HepG2 (cell line): ENCODE data around the gene CC2D1A. TPM values are rescaled to one million over a fixed set of nuclear protein-coding genes. Genes with fewer than 3 reads are reported as not detected.

Source experiments
- ATAC-seq: fragments of 200-7000 bp; cut with Tn5 transposase; 3 replicates; pipeline ENCODE4 v1.9.1; 2020; ENCODE audit warnings: mild to moderate bottlenecking, moderate library complexity
- BruUV-seq: library from RNA; stranded (reverse); fragments of 400-500 nt; replicated peaks from 2 replicates; lab custom pipeline; 2021; lab: Mats Ljungman, UMichigan
- CTCF ChIA-PET: fragments of 300-600 bp; formaldehyde crosslinking; extraction: SDS; loops from one replicate; lab custom pipeline; 2021; ENCODE audit warnings: low total read pairs, inconsistent platforms, low intra/inter-chr PET ratio; lab: Yijun Ruan, JAX
- POLR2A ChIA-PET: fragments of 350-600 bp; sonication (Branson Sonifier 250); formaldehyde crosslinking; loops from one replicate; lab custom pipeline; 2020; ENCODE audit warnings: antibody characterized with exemption, inconsistent platforms; lab: Yijun Ruan, JAX
- DNase-seq: peaks from one replicate; pipeline ENCODE4 v3.0.0-alpha.2; 2015; ENCODE audit warnings: low spot score
- FAIRE-seq: peaks from 3 replicates; lab custom pipeline; 2011; peaks lifted over from hg19 to GRCh38; lab: Jason Lieb, UNC
- H2AFZ ChIP-seq: one replicate; pipeline ENCODE4 v1.6.1; 2011; ENCODE audit warnings: low read length, inconsistent platforms
- H3K27ac ChIP-seq: fragments of 300-600 bp; 3 replicates; pipeline ENCODE4 v1.8.0; 2011; ENCODE audit warnings: mixed run types, mild to moderate bottlenecking, mixed read lengths, low read length, inconsistent platforms; ENCODE audit not compliant: insufficient read depth; ENCODE audit errors: extremely low read length
- H3K27me3 ChIP-seq, 2 experiments: fragments of 200-600 bp in 1 of 2; 2 replicates in 1 of 2; 3 replicates in 1 of 2; pipeline versions ENCODE4 v1.6.0 to v1.8.0; 2011; ENCODE audit warnings: low read length in 2 of 2, mild to moderate bottlenecking in 2 of 2, moderate library complexity in 2 of 2, inconsistent platforms in 1 of 2; ENCODE audit not compliant: insufficient read depth in 2 of 2, control insufficient read depth in 1 of 2
- H3K36me3 ChIP-seq, 2 experiments: fragments of 200-600 bp in 1 of 2; replicated peaks in 1 of 2; 2 replicates in 1 of 2; 3 replicates in 1 of 2; pipeline versions ENCODE4 v1.5.1 to v1.8.0; 2011; ENCODE audit warnings: low read length in 2 of 2, inconsistent platforms in 1 of 2; ENCODE audit not compliant: insufficient read depth in 2 of 2, control insufficient read depth in 1 of 2
- H3K4me1 ChIP-seq: 2 replicates; pipeline ENCODE4 v1.5.1; 2012; ENCODE audit warnings: low read length, inconsistent platforms; ENCODE audit not compliant: insufficient read depth
- H3K4me2 ChIP-seq: 2 replicates; pipeline ENCODE4 v1.6.0; 2011; ENCODE audit warnings: low read depth, low read length, inconsistent platforms
- H3K4me3 ChIP-seq, 3 experiments: fragments of 200-600 bp in 1 of 3; sonication (generic), shearing (Covaris generic) in 1 of 3; replicated peaks in 1 of 3; 2 replicates each; pipeline ENCODE4 v1.5.1; 2011 to 2016; ENCODE audit warnings: low read length in 3 of 3, inconsistent platforms in 2 of 3, low read depth in 2 of 3, mild to moderate bottlenecking in 2 of 3, control low read depth in 1 of 3, mixed read lengths in 1 of 3; ENCODE audit not compliant: insufficient read depth in 1 of 3
- H3K79me2 ChIP-seq: one replicate; pipeline ENCODE4 v1.6.1; 2011; ENCODE audit warnings: low read length, inconsistent platforms; ENCODE audit not compliant: insufficient read depth
- H3K9ac ChIP-seq: 2 replicates; pipeline ENCODE4 v1.6.0; 2011; ENCODE audit warnings: mild to moderate bottlenecking, low read depth, low read length, inconsistent platforms; ENCODE audit not compliant: insufficient read depth
- H3K9me3 ChIP-seq: 2 replicates; pipeline ENCODE4 v1.5.1; 2012; ENCODE audit warnings: mild to moderate bottlenecking, low read length
- H4K20me1 ChIP-seq: 2 replicates; pipeline ENCODE4 v1.6.0; 2011; ENCODE audit warnings: inconsistent platforms, mild to moderate bottlenecking, low read length, moderate library complexity; ENCODE audit not compliant: insufficient read depth
- FOXC1 ChIP-seq: sonication (generic); formaldehyde crosslinking; IDR thresholded peaks from 2 replicates; pipeline ENCODE4 v1.8.0; 2022; ENCODE audit warnings: mild to moderate bottlenecking, missing genetic modification reagents, borderline replicate concordance
- HOXA3 ChIP-seq: sonication (generic); formaldehyde crosslinking; IDR thresholded peaks from 2 replicates; pipeline ENCODE4 v1.5.0; 2020; ENCODE audit warnings: missing genetic modification reagents
- ISL2 ChIP-seq: sonication (generic); formaldehyde crosslinking; IDR thresholded peaks from 2 replicates; pipeline ENCODE4 v1.5.0; 2020; ENCODE audit warnings: missing genetic modification reagents
- NCOA5 ChIP-seq: sonication (generic); formaldehyde crosslinking; IDR thresholded peaks from 2 replicates; pipeline ENCODE4 v1.4.0; 2020; ENCODE audit warnings: missing genetic modification reagents
- PRPF4 ChIP-seq: fragments of 200-400 bp; formaldehyde crosslinking; IDR thresholded peaks from 2 replicates; pipeline ENCODE4 v1.6.1; 2016; ENCODE audit warnings: low read length, low read depth; ENCODE audit not compliant: poor library complexity, severe bottlenecking
- YY1 ChIP-seq: IDR thresholded peaks from 2 replicates; pipeline ENCODE4 v1.6.1; 2011; ENCODE audit warnings: low read length, low read depth, moderate library complexity, mild to moderate bottlenecking; ENCODE audit not compliant: insufficient read depth, insufficient replicate concordance
- ZBTB38 ChIP-seq: sonication (generic); formaldehyde crosslinking; IDR thresholded peaks from 2 replicates; pipeline ENCODE4 v1.5.1; 2020; ENCODE audit warnings: mild to moderate bottlenecking, missing genetic modification reagents
- WGBS: methylation state at CpG from one replicate; pipeline ENCODE4 v1.1.6; 2017; ENCODE audit warnings: low lambda C conversion rate; 5-methylcytosine and 5-hydroxymethylcytosine counted together
- in situ Hi-C: cut with HindIII; loops from 2 replicates; pipeline ENCODE4 v1.10.0; 2017; ENCODE audit warnings: low pct_unique_long_range_greater_than_20kb; ENCODE audit not compliant: extremely low pct_ligation_motif_present
- intact Hi-C: fragments of 100-400 bp; cut with micrococcal nuclease; formaldehyde crosslinking; loops from one replicate; pipeline ENCODE4 v1.10.0; 2022; ENCODE audit not compliant: unreplicated experiment
- polyA plus RNA-seq, 8 experiments: library from polyadenylated mRNA; depleted of rRNA in 3 of 8; stranded (reverse) in 7 of 8; unstranded in 1 of 8; fragments of >200 nt; fragmentation: Illumina TruSeq in 4 of 8; extraction: Trizol in 4 of 8; gene quantifications; 2 replicates each; pipeline versions ENCODE4 v1.2.1 to v1.2.3, GENCODE V29; 2011 to 2016; ENCODE audit warnings: low read depth in 4 of 8, missing spikeins in 1 of 8, mixed read lengths in 1 of 8; ENCODE audit not compliant: insufficient read depth in 1 of 8
- total RNA-seq, 5 experiments: library from RNA; depleted of rRNA; stranded (reverse); fragments of >200 nt; fragmentation: Illumina TruSeq; extraction: Trizol; gene quantifications; 2 replicates each; pipeline ENCODE4 v1.2.3, GENCODE V29; 2016; ENCODE audit warnings: low read depth in 1 of 5
- TF ChIP-seq, protein P1 (sequence below): sonication (generic); IDR thresholded peaks from 2 replicates; pipeline ENCODE4 v1.6.1; 2016; ENCODE audit warnings: low read depth, borderline replicate concordance
- TF ChIP-seq, protein P2 (sequence below): sonication (generic); formaldehyde crosslinking; IDR thresholded peaks from 2 replicates; pipeline ENCODE4; 2020; ENCODE audit warnings: missing genetic modification reagents, mild to moderate bottlenecking, borderline replicate concordance
- TF ChIP-seq, protein P3 (sequence below): sonication (generic); formaldehyde crosslinking; IDR thresholded peaks from 2 replicates; pipeline ENCODE4 v1.4.0; 2020; ENCODE audit warnings: missing genetic modification reagents

CC2D1A gene
- total and polyA plus RNA-seq, 2 of the 13 experiments (the other 11 are each of a cell fraction or from before 2014, with no cell fraction given) = 9.7 to 11.5 TPM

DNA sequence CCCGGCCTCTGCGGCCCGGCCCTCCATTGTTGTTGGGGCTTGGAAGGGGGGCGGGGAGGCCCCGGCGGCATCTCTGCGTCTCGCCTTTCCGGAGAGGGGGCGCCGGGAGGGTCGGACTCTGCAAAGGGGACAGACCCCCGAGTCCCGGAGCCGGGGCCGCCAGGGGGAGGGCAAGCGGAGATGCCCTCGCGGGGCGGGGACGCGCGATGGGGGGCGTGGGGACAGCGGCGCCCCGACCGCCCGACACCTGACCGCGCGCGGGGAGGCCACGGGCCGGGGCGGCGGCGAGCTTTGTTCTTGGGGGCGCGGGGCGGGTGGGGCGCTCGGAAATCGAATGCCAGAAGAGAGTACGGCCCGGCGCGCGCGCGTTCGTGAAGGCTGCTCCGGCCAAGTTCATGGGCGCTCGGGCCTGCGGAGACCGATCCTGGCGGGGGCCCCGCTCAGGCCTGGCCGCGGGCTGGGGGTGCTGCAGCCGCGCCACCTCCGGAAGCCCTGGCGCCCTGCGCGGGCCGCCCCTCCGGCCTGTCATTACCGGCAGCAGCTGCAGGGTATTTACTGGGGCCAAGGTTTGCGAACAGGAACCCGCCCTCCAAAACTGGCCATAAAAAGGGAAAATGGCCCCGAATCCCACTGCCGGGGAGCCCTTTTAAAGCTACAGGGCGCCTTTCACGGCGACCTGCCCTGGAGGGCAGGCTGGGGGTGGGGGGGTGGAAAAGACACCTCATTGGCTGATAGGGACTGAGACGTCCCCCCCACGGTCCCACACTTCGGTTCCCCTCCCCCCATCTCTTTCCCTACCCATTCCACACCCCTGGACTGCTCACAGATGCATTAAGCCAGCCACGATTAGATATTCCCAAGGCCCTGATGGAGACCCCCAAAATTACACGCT is 40.2 kb upstream of the CC2D1A start (continued):
- TF ChIP-seq, protein P1, sequence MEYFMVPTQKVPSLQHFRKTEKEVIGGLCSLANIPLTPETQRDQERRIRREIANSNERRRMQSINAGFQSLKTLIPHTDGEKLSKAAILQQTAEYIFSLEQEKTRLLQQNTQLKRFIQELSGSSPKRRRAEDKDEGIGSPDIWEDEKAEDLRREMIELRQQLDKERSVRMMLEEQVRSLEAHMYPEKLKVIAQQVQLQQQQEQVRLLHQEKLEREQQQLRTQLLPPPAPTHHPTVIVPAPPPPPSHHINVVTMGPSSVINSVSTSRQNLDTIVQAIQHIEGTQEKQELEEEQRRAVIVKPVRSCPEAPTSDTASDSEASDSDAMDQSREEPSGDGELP = peak; percentile 20; the same call in 1 of the 2 replicates
- TF ChIP-seq NCOA5 (no peak), PRPF4 (no peak), HOXA3 (0 out of 2 replicates have a peak, but pooled peaks have one; percentile 25), FOXC1 (no peak), ZBTB38 (0 out of 2 replicates have a peak, but pooled peaks have one; percentile 18), YY1 (peak; percentile 5), ISL2 (CRISPR knock-in tag) (no peak)

DNA sequence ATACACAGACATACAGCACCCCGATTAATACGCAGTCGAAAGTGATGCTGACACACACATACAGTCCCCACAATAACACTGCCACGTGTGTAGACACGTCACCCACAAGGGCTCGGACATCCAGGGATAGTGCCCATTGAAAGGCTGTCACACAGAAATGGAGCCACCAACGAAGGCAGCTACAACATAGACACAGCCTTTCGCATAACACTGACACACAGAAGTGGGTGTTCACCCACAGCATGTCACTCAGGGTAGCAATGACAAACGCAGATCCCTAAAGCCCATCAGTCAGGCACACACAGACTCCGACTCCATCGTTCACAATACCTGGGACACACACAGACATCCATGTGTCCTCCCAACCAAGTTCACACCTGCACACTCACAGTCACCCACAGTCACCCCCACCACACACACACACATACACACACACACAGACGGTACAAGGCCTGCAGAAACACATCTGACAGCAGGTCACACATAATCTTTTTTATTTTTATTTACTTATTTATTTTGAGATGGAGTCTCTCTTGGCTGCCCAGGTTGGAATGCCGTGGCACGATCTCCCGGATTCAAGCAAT is 39.4 kb upstream of the CC2D1A start:
- no TSS peak for BruUV-seq
- in situ Hi-C loops = no loop called here
- Histone ChIP-seq H2AFZ (no peak overlapping the region), H3K27me3 (peaks cover 0 to 9% of the 10 kb centered on the region in 2 experiments; a peak in 1 of 5 replicates), H3K9ac (0 out of 2 replicates have a peak overlapping the region, but pooled peaks have one; percentile 49), H3K36me3 (no peaks in the 10 kb centered on the region), H3K9me3 (no peaks in the 10 kb centered on the region), H4K20me1 (no peaks in the 10 kb centered on the region), H3K4me3 (peak overlapping the region in 2 of 3 experiments; percentile 69 to 70; a peak in 3 of 6 replicates), H3K4me2 (peak overlapping the region; percentile 70; the same call in 1 of the 2 replicates), H3K79me2 (no peaks in the 10 kb centered on the region), H3K4me1 (peaks cover 34% of the 10 kb centered on the region), H3K27ac (no peak overlapping the region)
- WGBS = 90% methylated on average over 11 of the region's 15 CpGs
- ChIA-PET CTCF (no interaction called here), POLR2A (interaction anchor here (1.0 kb wide), 1 partner anchor 8 kb away, joined by 3 read pairs; no protein-coding TSS in a partner anchor)
- ATAC-seq = no peak
- intact Hi-C loops = no loop called here
- FAIRE-seq = no peak
- DNase-seq = no peak
- TF ChIP-seq, protein P2, sequence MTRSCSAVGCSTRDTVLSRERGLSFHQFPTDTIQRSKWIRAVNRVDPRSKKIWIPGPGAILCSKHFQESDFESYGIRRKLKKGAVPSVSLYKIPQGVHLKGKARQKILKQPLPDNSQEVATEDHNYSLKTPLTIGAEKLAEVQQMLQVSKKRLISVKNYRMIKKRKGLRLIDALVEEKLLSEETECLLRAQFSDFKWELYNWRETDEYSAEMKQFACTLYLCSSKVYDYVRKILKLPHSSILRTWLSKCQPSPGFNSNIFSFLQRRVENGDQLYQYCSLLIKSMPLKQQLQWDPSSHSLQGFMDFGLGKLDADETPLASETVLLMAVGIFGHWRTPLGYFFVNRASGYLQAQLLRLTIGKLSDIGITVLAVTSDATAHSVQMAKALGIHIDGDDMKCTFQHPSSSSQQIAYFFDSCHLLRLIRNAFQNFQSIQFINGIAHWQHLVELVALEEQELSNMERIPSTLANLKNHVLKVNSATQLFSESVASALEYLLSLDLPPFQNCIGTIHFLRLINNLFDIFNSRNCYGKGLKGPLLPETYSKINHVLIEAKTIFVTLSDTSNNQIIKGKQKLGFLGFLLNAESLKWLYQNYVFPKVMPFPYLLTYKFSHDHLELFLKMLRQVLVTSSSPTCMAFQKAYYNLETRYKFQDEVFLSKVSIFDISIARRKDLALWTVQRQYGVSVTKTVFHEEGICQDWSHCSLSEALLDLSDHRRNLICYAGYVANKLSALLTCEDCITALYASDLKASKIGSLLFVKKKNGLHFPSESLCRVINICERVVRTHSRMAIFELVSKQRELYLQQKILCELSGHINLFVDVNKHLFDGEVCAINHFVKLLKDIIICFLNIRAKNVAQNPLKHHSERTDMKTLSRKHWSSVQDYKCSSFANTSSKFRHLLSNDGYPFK (CRISPR knock-in tag) = 0 out of 2 replicates have a peak, but pooled peaks have one; percentile 38
- TF ChIP-seq, protein P3, sequence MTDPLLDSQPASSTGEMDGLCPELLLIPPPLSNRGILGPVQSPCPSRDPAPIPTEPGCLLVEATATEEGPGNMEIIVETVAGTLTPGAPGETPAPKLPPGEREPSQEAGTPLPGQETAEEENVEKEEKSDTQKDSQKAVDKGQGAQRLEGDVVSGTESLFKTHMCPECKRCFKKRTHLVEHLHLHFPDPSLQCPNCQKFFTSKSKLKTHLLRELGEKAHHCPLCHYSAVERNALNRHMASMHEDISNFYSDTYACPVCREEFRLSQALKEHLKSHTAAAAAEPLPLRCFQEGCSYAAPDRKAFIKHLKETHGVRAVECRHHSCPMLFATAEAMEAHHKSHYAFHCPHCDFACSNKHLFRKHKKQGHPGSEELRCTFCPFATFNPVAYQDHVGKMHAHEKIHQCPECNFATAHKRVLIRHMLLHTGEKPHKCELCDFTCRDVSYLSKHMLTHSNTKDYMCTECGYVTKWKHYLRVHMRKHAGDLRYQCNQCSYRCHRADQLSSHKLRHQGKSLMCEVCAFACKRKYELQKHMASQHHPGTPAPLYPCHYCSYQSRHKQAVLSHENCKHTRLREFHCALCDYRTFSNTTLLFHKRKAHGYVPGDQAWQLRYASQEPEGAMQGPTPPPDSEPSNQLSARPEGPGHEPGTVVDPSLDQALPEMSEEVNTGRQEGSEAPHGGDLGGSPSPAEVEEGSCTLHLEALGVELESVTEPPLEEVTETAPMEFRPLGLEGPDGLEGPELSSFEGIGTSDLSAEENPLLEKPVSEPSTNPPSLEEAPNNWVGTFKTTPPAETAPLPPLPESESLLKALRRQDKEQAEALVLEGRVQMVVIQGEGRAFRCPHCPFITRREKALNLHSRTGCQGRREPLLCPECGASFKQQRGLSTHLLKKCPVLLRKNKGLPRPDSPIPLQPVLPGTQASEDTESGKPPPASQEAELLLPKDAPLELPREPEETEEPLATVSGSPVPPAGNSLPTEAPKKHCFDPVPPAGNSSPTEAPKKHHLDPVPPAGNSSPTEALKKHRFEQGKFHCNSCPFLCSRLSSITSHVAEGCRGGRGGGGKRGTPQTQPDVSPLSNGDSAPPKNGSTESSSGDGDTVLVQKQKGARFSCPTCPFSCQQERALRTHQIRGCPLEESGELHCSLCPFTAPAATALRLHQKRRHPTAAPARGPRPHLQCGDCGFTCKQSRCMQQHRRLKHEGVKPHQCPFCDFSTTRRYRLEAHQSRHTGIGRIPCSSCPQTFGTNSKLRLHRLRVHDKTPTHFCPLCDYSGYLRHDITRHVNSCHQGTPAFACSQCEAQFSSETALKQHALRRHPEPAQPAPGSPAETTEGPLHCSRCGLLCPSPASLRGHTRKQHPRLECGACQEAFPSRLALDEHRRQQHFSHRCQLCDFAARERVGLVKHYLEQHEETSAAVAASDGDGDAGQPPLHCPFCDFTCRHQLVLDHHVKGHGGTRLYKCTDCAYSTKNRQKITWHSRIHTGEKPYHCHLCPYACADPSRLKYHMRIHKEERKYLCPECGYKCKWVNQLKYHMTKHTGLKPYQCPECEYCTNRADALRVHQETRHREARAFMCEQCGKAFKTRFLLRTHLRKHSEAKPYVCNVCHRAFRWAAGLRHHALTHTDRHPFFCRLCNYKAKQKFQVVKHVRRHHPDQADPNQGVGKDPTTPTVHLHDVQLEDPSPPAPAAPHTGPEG = no peak
